A673 (cell line): ENCODE measurements around the gene SLC4A7.

Source experiments
- EZH2 ChIP-seq: fragments of 200-600 bp; sonication (generic); IDR thresholded peaks from 2 replicates; pipeline ENCODE4 v1.6.1; 2017; ENCODE audit warnings: borderline replicate concordance, low read depth, mild to moderate bottlenecking, mixed read lengths, antibody characterized with exemption, low read length; ENCODE audit not compliant: poor library complexity, severe bottlenecking
- TF ChIP-seq, protein P1 (sequence below): fragments of 300-800, 200-600 bp; sonication (generic); conservative IDR thresholded peaks from 2 replicates; pipeline ENCODE4 v1.5.1; 2017; ENCODE audit warnings: low read depth, mild to moderate bottlenecking, antibody characterized with exemption, low read length, moderate library complexity, mixed read lengths

- TF ChIP-seq, protein P1, sequence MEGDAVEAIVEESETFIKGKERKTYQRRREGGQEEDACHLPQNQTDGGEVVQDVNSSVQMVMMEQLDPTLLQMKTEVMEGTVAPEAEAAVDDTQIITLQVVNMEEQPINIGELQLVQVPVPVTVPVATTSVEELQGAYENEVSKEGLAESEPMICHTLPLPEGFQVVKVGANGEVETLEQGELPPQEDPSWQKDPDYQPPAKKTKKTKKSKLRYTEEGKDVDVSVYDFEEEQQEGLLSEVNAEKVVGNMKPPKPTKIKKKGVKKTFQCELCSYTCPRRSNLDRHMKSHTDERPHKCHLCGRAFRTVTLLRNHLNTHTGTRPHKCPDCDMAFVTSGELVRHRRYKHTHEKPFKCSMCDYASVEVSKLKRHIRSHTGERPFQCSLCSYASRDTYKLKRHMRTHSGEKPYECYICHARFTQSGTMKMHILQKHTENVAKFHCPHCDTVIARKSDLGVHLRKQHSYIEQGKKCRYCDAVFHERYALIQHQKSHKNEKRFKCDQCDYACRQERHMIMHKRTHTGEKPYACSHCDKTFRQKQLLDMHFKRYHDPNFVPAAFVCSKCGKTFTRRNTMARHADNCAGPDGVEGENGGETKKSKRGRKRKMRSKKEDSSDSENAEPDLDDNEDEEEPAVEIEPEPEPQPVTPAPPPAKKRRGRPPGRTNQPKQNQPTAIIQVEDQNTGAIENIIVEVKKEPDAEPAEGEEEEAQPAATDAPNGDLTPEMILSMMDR = no peak
- TF ChIP-seq EZH2 = no peak
Observed at GRCh38 chr3:27360113-27361078, 123.8 kb downstream of the SLC4A7 start.
